Left renal pelvis (tissue), 4 donors: ENCODE measurements around the gene DUSP15. TPM values are rescaled to one million over a fixed set of nuclear protein-coding genes. Genes with fewer than 3 reads are reported as not detected.
"Not testable (repeated sequence)": the region's sequence is repeated elsewhere in the genome, so short reads cannot be mapped to it uniquely, and the experiment has no call there.

ENCODE experiments used
- DNase-seq, 4 donors: peaks; one replicate each; pipeline ENCODE4 v3.0.0-alpha.2; 2013; ENCODE audit warnings: low read depth in 4 of 4, low spot score in 3 of 4
- polyA plus RNA-seq, 4 donors: library from polyadenylated mRNA; unstranded; fragments of 120-200 nt; gene quantifications; one replicate each; pipeline ENCODE4 v1.2.1, GENCODE V29; 2013; ENCODE audit not compliant: insufficient read length in 4 of 4

DUSP15 gene
- polyA plus RNA-seq, 4 donors, result 4.6 to 16.7 (median 16.0) TPM

- no peak for DNase-seq
Measured at GRCh38 chr20:31826074-31826473, 44.3 kb downstream of the DUSP15 start.

- DNase-seq, result no peak
Measured at GRCh38 chr20:31824554-31825313, 45.6 kb downstream of the DUSP15 start.

GRCh38 chr20:31824125-31824485, 46.2 kb downstream of the DUSP15 start:
- DNase-seq, result no peak

GRCh38 chr20:31823360-31824124, 46.8 kb downstream of the DUSP15 start:
- DNase-seq, result no peak

GRCh38 chr20:31822421-31823330, 47.7 kb downstream of the DUSP15 start:
- peak; percentile 47 to 78 (median 62) for DNase-seq

- no peak for DNase-seq
Measured at GRCh38 chr20:31821427-31821826, 48.9 kb downstream of the DUSP15 start.

GRCh38 chr20:31820228-31820627, 50.1 kb downstream of the DUSP15 start:
- DNase-seq, result no peak

- DNase-seq, result no peak
Measured at GRCh38 chr20:31819083-31819784, 51.1 kb downstream of the DUSP15 start, which contains the start of gene MYLK2. Gene MYLK2 (plus strand): TSS chr20:31819356. CDS start chr20:31819581, 225 bp downstream.

GRCh38 chr20:31818376-31818908, 51.9 kb downstream of the DUSP15 start:
- no peak for DNase-seq

- DNase-seq, result no peak
Measured at GRCh38 chr20:31817461-31817860, 52.9 kb downstream of the DUSP15 start.

GRCh38 chr20:31816221-31816620, 54.1 kb downstream of the DUSP15 start:
- no peak for DNase-seq

- no peak for DNase-seq
Measured at GRCh38 chr20:31815408-31816188, 54.7 kb downstream of the DUSP15 start.

- DNase-seq, result not testable (repeated sequence)
Measured at GRCh38 chr20:31814142-31814541, 56.2 kb downstream of the DUSP15 start.

GRCh38 chr20:31813611-31814010, 56.7 kb downstream of the DUSP15 start:
- no peak for DNase-seq

- peak in 2 of 4 donors; percentile 31 to 40 for DNase-seq
Measured at GRCh38 chr20:31811796-31812728, 58.3 kb downstream of the DUSP15 start.

GRCh38 chr20:31811198-31811597, 59.1 kb downstream of the DUSP15 start:
- no peak for DNase-seq
